ENCODE measurements around the gene RFX2.
A peak's percentile ranks its signal among the peaks of the same experiment; 100 is the strongest.
"Not testable (repeated sequence)": the region's sequence is repeated elsewhere in the genome, so short reads cannot be mapped to it uniquely, and the experiment has no call there.

The RFX2 gene

DNA sequence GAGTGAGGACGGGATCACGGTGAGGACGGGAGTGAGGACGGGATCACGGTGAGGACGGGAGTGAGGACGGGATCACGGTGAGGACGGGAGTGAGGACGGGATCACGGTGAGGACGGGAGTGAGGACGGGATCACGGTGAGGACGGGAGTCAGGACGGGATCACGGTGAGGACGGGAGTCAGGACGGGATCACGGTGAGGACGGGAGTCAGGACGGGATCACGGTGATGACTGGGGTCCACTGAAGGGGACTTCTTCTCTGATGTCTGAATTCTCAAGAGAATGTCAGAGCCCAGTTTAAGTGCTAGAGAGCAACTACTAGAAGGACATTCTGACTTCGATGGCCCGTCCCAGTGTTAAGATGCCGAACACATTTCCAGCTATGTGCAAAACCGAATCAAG lies 85.5 kb downstream of the RFX2 start:
- H3K36me3 Mint-ChIP-seq (ENCODE audit: insufficient read depth); H3K27ac Mint-ChIP-seq; H3K4me3 Mint-ChIP-seq; DNase-seq; H3K9me3 Mint-ChIP-seq; ATAC-seq (replicated peaks): not testable (repeated sequence)
- Mint-ChIP-seq H3K4me1 (ENCODE audit: low read depth in 2 of 2) (peaks cover 1 to 10% of the 10 kb centered on the region in 2 donors), H3K27me3 (peaks cover 24 to 38% of the 10 kb centered on the region in 2 donors)

DNA sequence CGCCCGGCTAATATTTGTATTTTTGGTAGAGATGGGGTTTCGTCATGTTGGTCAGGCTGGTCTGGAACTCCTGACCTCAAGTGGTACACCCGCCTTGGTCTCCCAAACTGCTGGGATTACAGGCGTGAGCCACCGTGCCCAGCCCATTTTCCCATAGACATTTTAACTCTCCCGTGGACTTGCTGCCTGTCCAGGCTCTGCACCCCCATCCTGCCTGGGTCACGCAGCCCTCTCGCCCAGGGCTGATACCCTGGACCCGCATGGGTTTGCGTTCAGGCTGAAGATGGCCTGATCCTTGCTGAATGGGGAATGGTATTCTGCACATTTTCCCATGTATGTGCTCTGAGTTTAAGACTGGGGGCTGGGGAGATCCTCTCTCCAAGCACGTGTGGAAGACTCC lies 86.4 kb downstream of the RFX2 start:
- no peak overlapping the region for H3K4me3 Mint-ChIP-seq
- H3K36me3 Mint-ChIP-seq (ENCODE audit: insufficient read depth) = no peaks in the 10 kb centered on the region
- H3K9me3 Mint-ChIP-seq = no peaks in the 10 kb centered on the region
- no peak overlapping the region for H3K27ac Mint-ChIP-seq
- peaks cover 24 to 43% of the 10 kb centered on the region in 2 donors for H3K27me3 Mint-ChIP-seq
- ATAC-seq (replicated peaks) (no peak), DNase-seq (no peak)
- peaks cover 1 to 10% of the 10 kb centered on the region in 2 donors for H3K4me1 Mint-ChIP-seq (ENCODE audit: low read depth in 2 of 2)

DNA sequence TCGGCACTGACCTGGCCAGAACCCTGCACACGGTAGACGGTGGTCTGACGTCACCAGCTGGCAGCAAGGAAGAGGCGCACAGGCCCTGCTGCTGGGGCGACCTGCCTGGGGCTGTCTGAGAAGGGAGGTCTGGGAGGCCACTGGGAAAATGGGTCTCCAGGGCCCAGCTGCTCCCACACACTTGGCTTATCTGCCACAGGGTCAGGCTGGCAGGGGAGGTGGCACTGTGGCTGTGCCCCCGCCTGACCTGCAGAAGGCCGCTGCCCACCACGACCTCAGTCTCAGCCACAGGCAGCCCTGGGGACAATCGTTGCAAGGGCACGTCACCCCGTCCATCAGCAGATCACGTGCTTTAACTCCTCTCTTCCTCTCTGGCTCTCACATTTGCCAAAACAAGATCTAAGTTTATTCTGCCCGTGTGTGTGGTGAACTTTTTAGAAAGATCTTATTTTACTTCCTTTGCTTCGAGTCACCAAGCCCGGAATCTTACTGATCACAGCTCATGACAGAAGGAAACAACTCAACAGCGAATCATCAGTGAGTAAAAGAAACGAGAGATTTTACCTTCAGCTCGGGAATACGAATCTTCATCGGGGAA lies 87.1 kb downstream of the RFX2 start:
- DNase-seq = no peak
- H3K9me3 Mint-ChIP-seq = no peaks in the 10 kb centered on the region

DNA sequence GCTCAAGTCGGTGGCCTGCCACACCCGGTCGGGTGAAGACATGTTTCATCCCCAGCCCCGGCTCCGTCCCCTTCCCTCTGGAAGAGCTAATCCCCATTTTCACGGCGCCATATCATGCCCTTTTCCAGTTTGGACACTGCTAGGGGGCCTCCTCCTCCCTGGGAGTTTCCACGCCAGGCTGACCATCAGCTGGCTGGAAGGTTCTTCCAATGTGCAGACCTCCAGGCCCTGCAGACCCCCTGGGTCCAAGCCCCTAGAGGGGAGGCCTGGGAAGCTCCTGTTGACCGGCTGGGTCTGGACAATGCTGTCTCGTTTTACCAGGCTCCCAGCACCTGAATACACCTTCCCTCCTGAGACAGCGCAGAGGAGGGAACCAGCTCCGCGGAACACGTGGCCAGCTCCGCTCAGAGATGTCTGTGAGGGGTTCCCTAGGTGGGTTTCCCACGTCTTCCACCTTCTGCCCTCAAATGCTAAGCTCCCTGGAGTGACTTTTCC lies 87.7 kb downstream of the RFX2 start:
- Mint-ChIP-seq H3K27ac (peak overlapping the region in 1 of 2 donors; percentile 69), H3K4me3 (no peak overlapping the region), H3K27me3 (peaks cover 24 to 43% of the 10 kb centered on the region in 2 donors), H3K4me1 (ENCODE audit: low read depth in 2 of 2) (peaks cover 1 to 10% of the 10 kb centered on the region in 2 donors), H3K36me3 (ENCODE audit: insufficient read depth) (no peaks in the 10 kb centered on the region), H3K9me3 (no peaks in the 10 kb centered on the region)
- DNase-seq (no peak), ATAC-seq (replicated peaks) (no peak)

More for the DNA sequence above, 87.1 kb downstream of the RFX2 start:
- no peak for ATAC-seq (replicated peaks)
- Mint-ChIP-seq H3K4me3 (no peak overlapping the region), H3K27me3 (peaks cover 24 to 43% of the 10 kb centered on the region in 2 donors), H3K36me3 (ENCODE audit: insufficient read depth) (no peaks in the 10 kb centered on the region), H3K27ac (no peak overlapping the region), H3K4me1 (ENCODE audit: low read depth in 2 of 2) (peaks cover 1 to 10% of the 10 kb centered on the region in 2 donors)

DNA sequence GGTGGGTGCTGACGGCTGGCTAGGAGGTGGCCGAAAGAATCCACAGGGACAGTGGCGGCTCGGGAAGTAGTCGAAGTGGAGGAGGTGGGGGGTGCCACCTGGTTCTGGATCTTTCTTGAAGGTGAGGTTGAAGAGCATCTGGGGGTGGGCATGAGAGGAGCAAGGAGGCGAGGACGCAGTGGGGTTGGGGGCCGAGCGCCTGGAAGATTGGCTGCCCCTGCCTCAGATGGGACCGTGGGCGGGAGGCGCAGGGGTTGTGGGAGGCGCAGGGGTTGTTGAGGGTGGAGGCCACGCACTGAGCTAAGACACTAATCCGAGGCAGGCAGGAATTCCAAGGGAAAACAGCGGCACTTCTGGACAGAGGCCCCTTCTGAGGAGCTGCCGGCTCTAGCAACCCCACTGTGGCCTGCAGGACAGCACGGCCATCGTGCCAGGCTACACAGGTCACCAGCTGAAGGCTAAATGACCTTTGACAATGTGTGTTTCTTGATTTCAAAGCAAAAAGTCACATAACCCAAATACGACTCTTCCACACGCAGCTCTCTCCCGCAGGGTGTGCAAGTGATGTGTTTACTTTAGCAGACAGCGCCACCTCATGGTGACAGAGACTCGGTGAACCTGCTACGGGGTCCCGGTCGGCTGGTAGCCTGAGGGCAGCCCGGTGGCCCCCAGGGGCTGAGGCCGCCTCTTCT lies 88.3 kb downstream of the RFX2 start:
- Mint-ChIP-seq H3K27ac (peak overlapping the region in 1 of 2 donors; percentile 69), H3K36me3 (ENCODE audit: insufficient read depth) (no peaks in the 10 kb centered on the region)
- DNase-seq = peak; percentile 66 to 69 (median 66)

DNA sequence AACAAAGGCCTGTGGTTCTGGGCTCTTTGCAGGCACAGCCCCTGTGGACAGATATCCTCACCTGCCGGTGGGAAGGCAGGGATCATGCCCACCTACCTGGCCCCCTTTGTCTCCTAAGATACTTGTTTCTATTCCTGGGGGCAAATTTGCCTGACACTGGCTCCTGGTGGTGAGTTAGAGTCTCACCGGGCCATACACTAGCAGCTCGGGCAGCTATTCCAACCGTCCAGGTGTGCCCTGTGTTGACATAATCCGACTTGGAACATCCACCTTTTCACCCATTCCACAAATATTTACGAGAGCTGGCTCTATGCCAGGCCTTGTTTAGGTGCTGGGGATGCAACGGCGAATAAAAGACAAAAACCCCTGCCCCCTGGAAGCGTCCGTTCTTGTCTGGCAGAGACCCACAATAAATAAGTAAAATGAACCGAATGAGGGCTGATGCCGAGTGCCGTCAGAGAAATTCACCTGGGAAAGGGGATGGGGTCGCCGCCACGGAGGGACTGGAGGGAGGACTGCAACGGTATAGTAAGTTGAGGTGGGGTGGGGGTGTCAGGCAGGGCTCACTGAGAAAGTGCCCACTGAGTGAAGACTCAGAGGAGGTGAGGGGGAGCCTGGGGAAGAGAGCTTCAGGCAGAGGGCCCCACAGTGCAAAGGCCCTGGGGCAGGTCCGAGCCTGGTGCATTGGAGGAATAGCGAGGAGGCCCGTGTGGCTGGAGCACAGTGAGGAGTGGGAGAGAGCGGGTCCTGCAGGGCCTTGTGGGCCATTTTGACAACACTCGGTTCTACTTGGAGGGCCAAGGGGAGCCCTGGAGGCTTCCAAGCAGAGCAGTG lies 89.1 kb downstream of the RFX2 start:
- no peaks in the 10 kb centered on the region for H3K9me3 Mint-ChIP-seq
- H3K4me3 Mint-ChIP-seq = no peak overlapping the region
- H3K36me3 Mint-ChIP-seq (ENCODE audit: insufficient read depth) = no peaks in the 10 kb centered on the region
- no peak for DNase-seq
- H3K27ac Mint-ChIP-seq = no peak overlapping the region
- H3K27me3 Mint-ChIP-seq = peaks cover 24 to 37% of the 10 kb centered on the region in 2 donors
- no peak for ATAC-seq (replicated peaks)
- H3K4me1 Mint-ChIP-seq (ENCODE audit: low read depth in 2 of 2) = peaks cover 1 to 10% of the 10 kb centered on the region in 2 donors

More for the DNA sequence above, 88.3 kb downstream of the RFX2 start:
- no peaks in the 10 kb centered on the region for H3K9me3 Mint-ChIP-seq
- no peak overlapping the region for H3K4me3 Mint-ChIP-seq
- H3K27me3 Mint-ChIP-seq = peaks cover 24 to 43% of the 10 kb centered on the region in 2 donors
- ATAC-seq (replicated peaks) = peak; percentile 85
- peaks cover 1 to 10% of the 10 kb centered on the region in 2 donors for H3K4me1 Mint-ChIP-seq (ENCODE audit: low read depth in 2 of 2)

DNA sequence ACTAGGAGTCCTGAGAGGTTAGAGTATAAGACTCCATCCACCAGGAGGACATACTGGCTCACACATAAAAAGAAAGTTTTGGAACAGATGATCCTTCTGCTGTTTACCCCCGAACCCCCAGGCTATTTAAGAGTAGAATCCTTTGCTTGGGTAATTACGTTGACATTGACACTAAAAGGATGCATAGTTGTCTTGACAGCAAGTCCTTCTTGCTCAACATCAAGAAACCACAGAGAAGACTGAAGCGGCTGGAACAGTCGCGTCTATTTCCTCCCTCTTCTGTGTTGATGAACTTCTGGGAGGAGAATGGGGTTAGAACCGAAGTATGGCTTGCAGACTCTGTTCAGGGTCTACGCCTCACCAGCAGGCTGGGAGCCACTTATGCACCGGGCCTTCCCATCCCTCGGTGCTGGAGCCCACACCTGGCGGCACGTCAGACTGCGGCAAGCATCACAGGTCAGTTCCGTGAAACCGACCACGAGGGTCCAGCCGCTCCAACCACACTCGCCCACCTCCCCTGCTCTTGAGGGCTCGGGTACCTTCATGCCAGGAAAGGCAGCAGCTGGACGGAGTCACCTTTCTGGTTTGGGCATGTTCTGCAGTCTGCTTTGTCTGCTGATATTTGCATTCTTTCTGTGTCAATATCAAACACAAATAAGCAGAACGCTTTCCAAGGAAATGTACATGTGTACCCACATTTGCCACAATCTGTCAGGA lies 90.0 kb downstream of the RFX2 start:
- ATAC-seq (replicated peaks) = no peak
- peaks cover 1 to 10% of the 10 kb centered on the region in 2 donors for H3K4me1 Mint-ChIP-seq (ENCODE audit: low read depth in 2 of 2)
- H3K4me3 Mint-ChIP-seq = no peak overlapping the region
- peaks cover 24 to 37% of the 10 kb centered on the region in 2 donors for H3K27me3 Mint-ChIP-seq
- DNase-seq = no peak
- no peaks in the 10 kb centered on the region for H3K9me3 Mint-ChIP-seq
- H3K27ac Mint-ChIP-seq = no peak overlapping the region
- no peaks in the 10 kb centered on the region for H3K36me3 Mint-ChIP-seq (ENCODE audit: insufficient read depth)

DNA sequence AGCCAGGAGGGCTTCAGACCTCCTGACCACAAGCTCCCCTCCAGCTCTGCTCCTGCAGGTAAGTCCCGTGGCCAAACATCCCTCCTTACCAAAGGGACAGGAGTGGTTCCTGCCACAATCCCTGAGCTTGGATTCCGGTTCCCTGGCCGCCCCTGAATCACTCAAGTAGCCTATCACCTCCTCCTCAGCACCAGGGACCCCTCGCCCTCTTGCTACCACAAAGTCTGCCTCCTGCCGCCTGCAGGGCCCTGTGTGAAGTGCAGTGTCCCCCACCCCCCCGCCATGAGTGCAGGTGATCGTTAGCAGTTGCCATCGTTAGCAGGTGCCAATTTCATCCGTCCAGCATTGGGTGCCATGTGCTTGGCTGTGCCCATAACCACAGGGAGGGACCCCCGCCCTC lies 91.5 kb downstream of the RFX2 start:
- no peak overlapping the region for H3K4me3 Mint-ChIP-seq
- H3K27ac Mint-ChIP-seq = no peak overlapping the region
- DNase-seq (no peak), ATAC-seq (replicated peaks) (no peak)
- no peaks in the 10 kb centered on the region for H3K36me3 Mint-ChIP-seq (ENCODE audit: insufficient read depth)
- no peaks in the 10 kb centered on the region for H3K9me3 Mint-ChIP-seq
- H3K4me1 Mint-ChIP-seq (ENCODE audit: low read depth in 2 of 2) = peaks cover 1 to 10% of the 10 kb centered on the region in 2 donors
- peaks cover 24 to 31% of the 10 kb centered on the region in 2 donors for H3K27me3 Mint-ChIP-seq

DNA sequence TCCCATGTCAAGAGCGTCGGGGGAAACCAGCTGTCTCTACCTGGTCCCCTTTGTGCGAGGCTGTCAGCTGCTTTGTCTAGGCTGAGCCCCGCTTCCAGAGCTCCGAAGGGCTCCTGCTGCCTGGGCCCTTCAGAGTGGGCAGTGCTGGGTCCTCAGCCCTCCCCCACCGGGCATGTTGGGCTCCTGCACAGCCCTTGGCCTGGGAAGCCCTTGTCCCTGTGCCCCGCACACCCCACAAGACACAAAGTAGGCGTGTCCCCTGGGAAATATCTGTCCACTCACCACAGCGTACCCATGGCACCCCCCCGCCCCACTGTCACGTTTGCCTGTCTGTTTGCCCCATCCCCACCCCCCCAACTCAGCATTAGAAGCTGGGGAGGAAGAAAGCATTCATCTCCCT lies 92.7 kb downstream of the RFX2 start:
- no peaks in the 10 kb centered on the region for H3K9me3 Mint-ChIP-seq
- no peak for ATAC-seq (replicated peaks)
- no peak for DNase-seq
- no peak overlapping the region for H3K27ac Mint-ChIP-seq
- H3K36me3 Mint-ChIP-seq (ENCODE audit: insufficient read depth) = no peaks in the 10 kb centered on the region
- H3K27me3 Mint-ChIP-seq = peaks cover 18 to 24% of the 10 kb centered on the region in 2 donors
- peaks cover 1 to 9% of the 10 kb centered on the region in 2 donors for H3K4me1 Mint-ChIP-seq (ENCODE audit: low read depth in 2 of 2)
- H3K4me3 Mint-ChIP-seq = no peak overlapping the region

DNA sequence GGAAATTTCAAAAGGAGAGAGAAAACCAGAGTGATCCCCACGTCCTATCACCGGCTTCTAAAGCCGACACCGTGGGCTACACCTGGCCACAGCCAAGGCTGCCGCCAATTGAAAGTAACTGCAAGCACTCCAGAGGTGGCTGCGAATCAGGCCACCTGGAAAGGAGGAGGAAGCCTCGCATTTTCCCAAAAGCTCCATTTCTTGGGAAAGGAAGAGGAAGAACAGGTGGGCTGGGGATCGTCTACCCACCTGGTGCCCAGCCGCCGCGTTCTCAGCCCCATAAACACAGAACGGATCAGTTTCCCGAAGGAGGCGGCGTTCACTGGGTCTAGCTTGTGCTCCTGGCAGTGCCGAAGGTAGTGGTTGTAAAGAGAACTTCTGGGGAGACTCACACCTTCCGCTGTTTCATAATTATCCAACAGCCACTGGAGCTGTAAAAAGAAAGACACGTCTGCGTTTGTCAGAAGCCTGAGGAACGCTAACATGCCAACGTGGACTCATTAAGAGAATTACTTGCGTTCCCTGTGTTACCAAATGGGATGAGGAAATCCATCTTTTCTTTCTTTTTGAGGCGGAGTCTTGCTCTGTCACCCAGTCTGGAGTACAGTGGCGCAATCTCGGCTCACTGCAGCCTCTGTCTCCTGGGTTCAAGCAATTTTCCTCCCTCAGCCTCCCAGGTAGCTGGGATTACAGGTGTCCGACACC lies 94.3 kb downstream of the RFX2 start:
- ATAC-seq (replicated peaks) = no peak
- Mint-ChIP-seq H3K27me3 (peaks cover 2 to 8% of the 10 kb centered on the region in 2 donors), H3K4me3 (no peak overlapping the region), H3K9me3 (no peaks in the 10 kb centered on the region), H3K36me3 (ENCODE audit: insufficient read depth) (no peaks in the 10 kb centered on the region), H3K27ac (no peak overlapping the region), H3K4me1 (ENCODE audit: low read depth in 2 of 2) (no peaks in the 10 kb centered on the region)
- DNase-seq = no peak

DNA sequence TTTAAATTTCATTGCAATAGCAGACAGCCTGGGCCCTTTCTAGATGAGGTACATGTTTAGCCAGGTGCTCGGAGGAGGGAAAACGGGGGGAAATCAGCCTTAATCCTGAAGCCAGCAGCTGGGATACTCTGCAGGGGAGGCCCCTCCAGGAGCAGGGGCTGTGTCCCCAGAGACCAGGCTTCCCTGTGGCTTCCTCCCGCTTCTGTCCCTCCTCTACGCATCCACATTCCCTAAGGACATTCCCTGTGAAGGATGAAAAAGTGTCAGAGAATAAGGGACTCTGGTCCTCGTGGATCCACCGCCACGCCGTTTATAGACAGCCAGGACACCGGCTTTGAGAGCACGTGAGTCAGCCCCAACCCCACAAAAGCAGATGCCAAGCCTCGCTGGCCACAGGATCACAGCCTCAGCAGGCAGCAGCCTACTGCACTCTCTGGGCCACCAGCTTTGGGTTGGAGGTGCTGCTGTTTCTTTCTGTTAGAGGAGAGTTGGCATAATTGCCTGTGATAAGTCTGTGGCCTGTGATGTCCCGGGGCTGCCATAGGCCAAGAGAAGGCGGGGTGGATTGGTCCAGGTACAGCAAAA lies 95.7 kb downstream of the RFX2 start:
- no peak for DNase-seq
- Mint-ChIP-seq H3K4me3 (no peak overlapping the region), H3K27ac (no peak overlapping the region), H3K4me1 (ENCODE audit: low read depth in 2 of 2) (no peaks in the 10 kb centered on the region), H3K27me3 (peaks cover 0 to 4% of the 10 kb centered on the region in 2 donors), H3K9me3 (no peaks in the 10 kb centered on the region), H3K36me3 (ENCODE audit: insufficient read depth) (no peaks in the 10 kb centered on the region)
- ATAC-seq (replicated peaks) = no peak

DNA sequence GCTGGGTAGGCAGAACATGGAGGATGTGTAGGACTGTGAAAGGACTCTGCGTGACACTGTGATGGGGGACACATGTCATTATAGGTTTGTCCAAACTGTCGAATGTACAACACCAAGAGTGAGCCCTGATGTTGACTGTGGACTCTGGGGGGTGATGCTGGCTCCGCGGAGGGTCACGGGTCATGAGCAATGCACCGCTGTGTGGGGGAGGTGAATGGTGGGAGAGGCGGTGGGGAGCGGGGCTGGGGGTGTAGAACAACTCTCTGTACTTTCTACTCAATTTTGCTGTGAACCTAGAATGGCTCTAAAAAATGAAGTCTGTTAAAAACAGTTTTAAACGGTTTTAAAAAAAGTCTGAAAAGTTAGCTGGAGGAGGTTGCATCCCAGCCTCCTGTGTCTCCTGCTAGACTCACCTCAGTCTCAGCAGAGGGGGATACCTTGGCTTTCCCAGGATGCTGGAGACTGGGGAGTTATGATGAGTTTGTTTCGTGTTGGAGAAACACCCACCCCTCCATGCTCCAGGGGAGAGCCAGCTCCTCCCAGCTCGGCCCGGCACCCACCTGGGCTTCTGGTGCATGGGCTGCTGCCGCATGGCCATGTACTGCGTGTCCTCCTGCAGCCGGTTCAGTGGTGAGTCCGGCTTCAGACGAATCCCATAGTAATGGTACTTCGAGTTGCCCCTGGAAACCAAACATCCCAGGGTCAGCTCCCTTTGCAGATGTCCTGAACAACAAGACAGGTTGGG lies 97.7 kb downstream of the RFX2 start:
- ATAC-seq (replicated peaks) (no peak), DNase-seq (no peak)
- H3K27me3 Mint-ChIP-seq = no peaks in the 10 kb centered on the region
- no peak overlapping the region for H3K4me3 Mint-ChIP-seq
- H3K4me1 Mint-ChIP-seq (ENCODE audit: low read depth in 2 of 2) = no peaks in the 10 kb centered on the region
- no peaks in the 10 kb centered on the region for H3K36me3 Mint-ChIP-seq (ENCODE audit: insufficient read depth)
- H3K9me3 Mint-ChIP-seq = no peaks in the 10 kb centered on the region
- H3K27ac Mint-ChIP-seq = no peak overlapping the region
